IPS-NIHi11 (cell line): ENCODE measurements around the gene DEFB128.

Source experiments
- DNase-seq: peaks from one replicate; pipeline ENCODE4 v3.0.0; 2012; ENCODE audit warnings: mixed read lengths, low spot score

Gene DEFB128

DNA sequence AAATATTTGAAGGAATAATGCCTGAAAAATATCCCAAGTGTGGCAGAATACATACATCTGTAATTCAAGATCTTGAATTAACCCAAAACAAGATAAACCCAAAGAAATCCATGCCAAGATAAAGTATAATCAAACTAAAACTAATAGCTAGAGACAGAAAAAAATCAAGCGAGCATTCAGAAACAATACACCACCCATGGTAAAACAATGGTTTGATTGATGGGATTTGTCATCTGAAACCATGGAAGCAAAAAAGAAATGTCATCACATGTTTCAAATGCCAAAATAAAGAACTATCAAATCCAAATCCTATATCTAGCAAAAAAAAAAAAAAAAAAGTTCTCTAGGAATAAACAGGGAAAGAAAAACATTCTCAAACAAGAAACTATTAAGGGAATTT lies 37.4 kb downstream of the DEFB128 start:
- DNase-seq = no peak

DNA sequence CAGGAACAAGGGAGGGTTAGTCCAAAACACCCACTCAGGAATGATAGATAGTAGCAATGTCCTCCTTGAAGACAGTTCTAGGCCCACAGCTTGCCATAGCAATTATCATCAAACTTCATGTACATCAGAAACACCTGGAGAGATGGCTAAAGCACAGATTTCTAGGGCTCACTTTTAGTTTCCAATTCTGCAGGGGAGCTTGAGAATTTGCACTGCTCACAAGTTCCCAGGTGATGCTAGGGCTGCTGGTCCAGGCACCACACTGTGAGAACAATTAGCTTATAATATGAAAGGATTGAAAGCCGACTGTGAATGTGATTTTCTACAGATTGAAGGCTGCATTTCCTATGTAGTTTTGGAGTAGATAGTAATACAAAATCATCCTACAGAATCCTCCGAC lies 43.6 kb downstream of the DEFB128 start:
- no peak for DNase-seq

DNA sequence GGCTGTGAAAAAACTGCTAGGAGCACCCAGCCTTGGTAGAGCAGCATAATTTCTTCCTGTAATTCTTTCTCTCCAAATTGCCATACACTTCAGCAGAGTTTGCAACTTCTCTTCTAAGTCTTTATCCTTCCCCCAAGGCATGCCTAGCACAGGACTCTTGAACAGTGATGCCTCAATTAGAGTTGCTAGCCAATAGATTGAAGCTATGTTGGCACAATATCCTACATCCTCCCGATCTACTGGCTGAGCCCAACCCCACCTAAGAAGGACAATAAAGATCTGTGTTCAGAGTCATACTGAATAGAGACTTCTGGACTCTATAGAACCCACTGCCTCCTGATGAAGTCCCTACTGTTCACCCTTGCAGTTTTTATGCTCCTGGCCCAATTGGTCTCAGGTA lies 47.2 kb downstream of the DEFB128 start, which contains the start of gene DEFB126:
TSS of gene DEFB126 (plus strand) at position 301 of the 400 bp plus-strand sequence. CDS start at position 340, 39 bp downstream.
- DNase-seq = no peak
